Measurements from ENCODE around the gene TMEM170A. TPM values are rescaled to one million over a fixed set of nuclear protein-coding genes. Genes with fewer than 3 reads are reported as not detected.

TMEM170A gene
- total RNA-seq, 4 donors from 2014 or later, result 22.4 to 38.3 (median 29.8) TPM

DNA sequence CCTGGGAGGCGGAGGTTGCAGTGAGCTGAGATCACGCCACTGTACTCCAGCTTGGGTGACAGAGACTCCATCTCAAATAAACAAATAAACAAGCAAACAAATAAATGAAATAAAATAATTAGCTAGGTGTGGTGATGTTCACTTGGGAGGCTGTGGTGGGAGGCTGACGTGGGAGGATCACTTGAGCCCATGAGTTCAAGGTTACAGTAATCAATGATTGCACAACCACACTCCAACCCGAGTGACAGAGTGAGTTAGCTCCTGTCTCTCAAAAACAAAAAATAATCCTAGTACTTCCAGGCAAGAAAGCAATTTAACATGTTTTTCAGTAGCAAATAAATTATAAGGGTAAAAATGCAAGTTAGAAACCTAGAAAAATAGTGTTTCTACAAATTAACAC lies 57.5 kb downstream of the TMEM170A start:
- TF ChIP-seq, protein P1, sequence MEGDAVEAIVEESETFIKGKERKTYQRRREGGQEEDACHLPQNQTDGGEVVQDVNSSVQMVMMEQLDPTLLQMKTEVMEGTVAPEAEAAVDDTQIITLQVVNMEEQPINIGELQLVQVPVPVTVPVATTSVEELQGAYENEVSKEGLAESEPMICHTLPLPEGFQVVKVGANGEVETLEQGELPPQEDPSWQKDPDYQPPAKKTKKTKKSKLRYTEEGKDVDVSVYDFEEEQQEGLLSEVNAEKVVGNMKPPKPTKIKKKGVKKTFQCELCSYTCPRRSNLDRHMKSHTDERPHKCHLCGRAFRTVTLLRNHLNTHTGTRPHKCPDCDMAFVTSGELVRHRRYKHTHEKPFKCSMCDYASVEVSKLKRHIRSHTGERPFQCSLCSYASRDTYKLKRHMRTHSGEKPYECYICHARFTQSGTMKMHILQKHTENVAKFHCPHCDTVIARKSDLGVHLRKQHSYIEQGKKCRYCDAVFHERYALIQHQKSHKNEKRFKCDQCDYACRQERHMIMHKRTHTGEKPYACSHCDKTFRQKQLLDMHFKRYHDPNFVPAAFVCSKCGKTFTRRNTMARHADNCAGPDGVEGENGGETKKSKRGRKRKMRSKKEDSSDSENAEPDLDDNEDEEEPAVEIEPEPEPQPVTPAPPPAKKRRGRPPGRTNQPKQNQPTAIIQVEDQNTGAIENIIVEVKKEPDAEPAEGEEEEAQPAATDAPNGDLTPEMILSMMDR (IDR thresholded peaks at IDR 0.05), result no peak
- ATAC-seq (ENCODE audit: low FRiP score) (no peak), DNase-seq (ENCODE audit: low spot score) (no peak)

DNA sequence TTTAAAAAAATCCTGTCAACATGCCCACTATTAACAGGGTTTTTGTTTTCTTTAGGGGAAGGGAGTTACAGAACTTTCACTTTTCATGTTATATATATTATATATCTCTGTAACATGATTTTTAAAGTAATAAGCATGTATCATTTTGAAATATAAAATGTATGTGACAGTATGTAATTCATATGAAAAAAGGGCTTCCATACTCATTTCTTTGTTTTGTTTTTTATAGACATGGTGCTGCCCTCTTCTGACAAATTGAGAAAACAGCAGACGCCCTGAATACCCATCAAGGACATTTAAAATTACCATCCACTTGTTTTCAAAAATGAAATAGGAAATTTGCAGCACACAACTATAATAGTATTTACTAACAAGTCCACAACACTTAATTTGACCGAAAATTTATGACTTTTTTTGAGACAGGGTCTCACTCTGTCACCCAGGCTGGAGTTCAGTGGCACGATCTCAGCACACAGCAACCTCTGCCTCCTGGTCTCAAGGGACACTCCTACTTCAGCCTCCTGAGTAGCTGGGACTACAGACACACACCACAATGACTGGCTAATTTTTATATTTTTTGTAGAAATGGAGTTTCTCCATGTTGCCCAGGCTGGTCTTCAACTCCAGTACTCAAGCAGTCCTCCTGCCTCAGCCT lies 61.5 kb downstream of the TMEM170A start:
- no peak for ATAC-seq (ENCODE audit: low FRiP score)
- no peak for DNase-seq (ENCODE audit: low spot score)
- TF ChIP-seq, protein P1 (IDR thresholded peaks at IDR 0.05), result no peak

DNA sequence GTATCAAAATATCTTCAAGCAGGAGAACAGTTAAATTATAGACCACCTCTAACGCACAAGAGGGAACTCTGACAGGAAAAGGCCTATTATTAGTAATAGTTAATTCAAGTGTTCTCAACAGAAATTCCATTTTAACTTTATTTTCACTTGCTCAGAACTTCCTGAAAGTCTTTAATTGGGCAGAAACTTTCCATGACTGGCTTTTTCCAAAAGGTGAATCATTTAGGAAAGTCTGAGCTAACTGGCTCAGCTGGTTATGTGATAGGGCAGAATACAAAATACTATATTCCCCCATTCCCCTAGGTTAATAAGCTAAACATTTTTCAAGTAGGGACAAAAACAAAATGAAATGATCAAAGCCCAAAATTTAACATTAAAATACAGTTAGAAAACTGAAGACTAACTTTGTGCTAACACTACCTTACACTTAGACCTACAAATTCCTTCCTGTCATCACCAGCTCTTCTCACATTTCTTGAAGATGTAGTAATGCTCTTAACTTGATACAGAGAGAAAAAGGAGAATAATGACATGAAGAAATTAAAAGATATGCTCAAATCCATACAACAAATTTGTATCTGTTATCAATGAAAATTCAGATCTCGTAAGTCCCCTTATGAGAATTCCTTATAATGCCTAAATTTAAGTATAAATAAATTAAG lies 62.2 kb downstream of the TMEM170A start:
- ATAC-seq (ENCODE audit: low FRiP score) (peak; percentile 73), DNase-seq (ENCODE audit: low spot score) (no peak)
- TF ChIP-seq, protein P1 (IDR thresholded peaks at IDR 0.05), result no peak

DNA sequence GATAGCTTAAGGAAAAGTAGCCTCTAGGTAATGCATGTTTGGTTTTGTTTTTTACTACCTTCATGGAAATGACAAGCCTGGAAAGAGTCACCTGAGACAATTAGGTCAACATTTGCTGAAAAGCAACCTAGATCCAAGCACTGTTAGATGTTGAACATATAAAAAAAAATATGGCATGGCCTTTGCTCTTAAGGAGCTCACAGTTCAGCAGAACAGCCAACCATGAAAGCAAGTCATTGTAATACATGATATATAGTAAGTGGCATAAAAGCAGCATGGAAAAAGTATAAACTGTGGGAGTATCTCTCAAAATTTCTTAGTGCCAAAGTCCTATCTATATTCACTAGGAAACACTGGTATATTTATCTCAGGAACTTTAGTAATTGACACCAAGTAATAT lies 62.8 kb downstream of the TMEM170A start:
- TF ChIP-seq, protein P1 (IDR thresholded peaks at IDR 0.05), result no peak
- ATAC-seq (ENCODE audit: low FRiP score), result no peak

DNA sequence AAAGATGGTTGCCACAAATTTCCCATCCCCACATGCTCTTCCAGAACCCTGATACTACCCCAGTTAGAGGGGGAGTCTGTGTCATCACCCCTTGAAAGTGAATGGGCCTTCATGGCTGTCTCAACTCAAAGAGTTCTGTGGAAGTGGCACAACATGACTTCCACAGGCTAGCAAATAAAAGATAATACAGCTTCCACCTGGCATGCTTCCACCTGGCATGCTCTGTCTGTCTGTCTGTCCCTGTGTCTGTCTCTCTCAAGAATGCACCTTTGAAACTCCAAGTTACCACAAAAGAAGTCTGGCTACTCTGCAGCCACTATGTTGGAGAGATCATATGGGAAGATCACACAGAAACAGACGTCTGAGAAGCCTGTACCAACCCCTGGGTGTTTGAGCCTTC lies 66.2 kb downstream of the TMEM170A start:
- ATAC-seq (ENCODE audit: low FRiP score), result peak; percentile 36
- TF ChIP-seq, protein P1 (IDR thresholded peaks at IDR 0.05), result no peak

More for the DNA sequence above, 62.8 kb downstream of the TMEM170A start:
- DNase-seq (ENCODE audit: low spot score), result no peak

DNA sequence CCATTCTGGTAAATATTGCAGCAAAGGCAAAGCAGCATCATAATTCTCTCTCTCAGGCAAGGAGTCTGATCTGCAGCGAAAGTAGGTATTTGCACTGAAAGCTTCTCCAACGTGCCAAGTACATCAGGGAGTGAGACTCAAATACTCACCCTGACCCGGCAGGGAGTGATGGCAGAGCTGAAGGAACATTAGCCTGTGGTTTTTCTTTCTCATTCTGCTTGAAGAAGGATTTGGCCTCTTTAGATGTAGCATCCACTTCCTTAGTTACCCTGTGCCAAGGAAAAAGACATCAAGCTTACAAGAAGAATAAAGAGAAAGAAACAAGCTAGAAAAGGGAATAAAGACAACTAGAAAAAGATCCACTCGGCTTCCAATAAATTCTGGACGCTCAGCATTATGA lies 69.5 kb downstream of the TMEM170A start:
- DNase-seq (ENCODE audit: low spot score), result no peak
- TF ChIP-seq, protein P1 (IDR thresholded peaks at IDR 0.05), result no peak
- no peak for ATAC-seq (ENCODE audit: low FRiP score)

More for the DNA sequence above, 66.2 kb downstream of the TMEM170A start:
- no peak for DNase-seq (ENCODE audit: low spot score)

Small RNAs within 50 kb of the gene (small RNA-seq; reads per million reads assigned to genes)
- not detected for gene RF00598

Other genes with a start within 250 kb of the TMEM170A start
- gene CTRB1, start 245.7 kb downstream of the TMEM170A start, total RNA-seq, result under 1 TPM in 1 of 4 donors, not detected in 3; 0.69 TPM
- 10 to 100 TPM; 30.1 to 98.0 (median 38.0) TPM for gene BCAR1, start 213.1 kb downstream of the TMEM170A start, total RNA-seq
- 10 to 100 TPM; 37.5 to 54.4 (median 49.2) TPM for gene CFDP1, start 31.2 kb downstream of the TMEM170A start, total RNA-seq
- gene CHST6, start 30.8 kb upstream of the TMEM170A start, total RNA-seq, result under 1 TPM in 3 of 4 donors, not detected in 1; 0.06 to 0.36 (median 0.09) TPM
- gene CHST5, start 71.4 kb upstream of the TMEM170A start, total RNA-seq, result under 1 TPM in 1 of 4 donors, not detected in 3; 0.09 TPM
- gene TMEM231, start 91.6 kb upstream of the TMEM170A start, total RNA-seq, result 1 to 10 TPM; 3.9 to 9.2 (median 7.0) TPM
- gene GABARAPL2, start 101.7 kb upstream of the TMEM170A start, total RNA-seq, result 100 to 1,000 TPM in 1 of 4 donors, 10 to 100 TPM in 3; 76.9 to 119 (median 89.2) TPM
- gene ADAT1, start 158.6 kb upstream of the TMEM170A start, total RNA-seq, result 10 to 100 TPM; 32.5 to 57.7 (median 51.3) TPM
- gene KARS1, start 183.0 kb upstream of the TMEM170A start, total RNA-seq, result 100 to 1,000 TPM; 101 to 143 (median 127) TPM
- gene TERF2IP, start 183.1 kb upstream of the TMEM170A start, total RNA-seq, result 10 to 100 TPM; 48.2 to 77.2 (median 52.7) TPM
- not detected for gene CPHXL2, start 212.3 kb upstream of the TMEM170A start, total RNA-seq
- gene DUXB, start 236.8 kb upstream of the TMEM170A start, total RNA-seq, result not detected

Data from omental fat pad (tissue), 4 donors.